ENCODE results near the gene NMT2. TPM values are rescaled to one million over a fixed set of nuclear protein-coding genes. Genes with fewer than 3 reads are reported as not detected.

Gene NMT2
- total RNA-seq, 1 donor from 2014 or later, result 14.6 TPM

- Histone ChIP-seq H3K4me3 (ENCODE audit: low read length in 3 of 3) (no peak overlapping the region), H3K9ac (ENCODE audit: low read depth in 1 of 3, low read length in 3 of 3) (no peak overlapping the region), H3K27ac (ENCODE audit: low read depth, low read length) (no peak overlapping the region), H3K36me3 (ENCODE audit: control insufficient read depth in 3 of 3, insufficient read depth in 3 of 3, low read length in 3 of 3) (no peaks in the 10 kb centered on the region), H3K4me1 (ENCODE audit: control insufficient read depth in 3 of 3, insufficient read depth in 3 of 3, low read length in 3 of 3) (peaks cover 14 to 30% (median 20%) of the 10 kb centered on the region in 3 donors), H3K27me3 (ENCODE audit: control insufficient read depth in 3 of 3, insufficient read depth in 3 of 3, low read length in 3 of 3) (no peaks in the 10 kb centered on the region), H3K9me3 (ENCODE audit: control insufficient read depth in 3 of 3, low read length in 3 of 3) (no peaks in the 10 kb centered on the region)
Measured at GRCh38 chr10:15166325-15166724, 2.2 kb downstream of the NMT2 start.

GRCh38 chr10:15163253-15163828 is 5.2 kb downstream of the NMT2 start:
- no peak overlapping the region for H3K27ac ChIP-seq (ENCODE audit: low read depth, low read length)
- H3K9me3 ChIP-seq (ENCODE audit: control insufficient read depth in 3 of 3, low read length in 3 of 3), result no peaks in the 10 kb centered on the region
- no peak overlapping the region for H3K4me3 ChIP-seq (ENCODE audit: low read length in 3 of 3)
- H3K4me1 ChIP-seq (ENCODE audit: control insufficient read depth in 3 of 3, insufficient read depth in 3 of 3, low read length in 3 of 3), result peaks cover 2 to 12% (median 4%) of the 10 kb centered on the region in 3 donors
- H3K27me3 ChIP-seq (ENCODE audit: control insufficient read depth in 3 of 3, insufficient read depth in 3 of 3, low read length in 3 of 3), result no peaks in the 10 kb centered on the region
- no peaks in the 10 kb centered on the region for H3K36me3 ChIP-seq (ENCODE audit: control insufficient read depth in 3 of 3, insufficient read depth in 3 of 3, low read length in 3 of 3)
- H3K9ac ChIP-seq (ENCODE audit: low read depth in 1 of 3, low read length in 3 of 3), result no peak overlapping the region

GRCh38 chr10:15158972-15159371 is 9.5 kb downstream of the NMT2 start:
- H3K9ac ChIP-seq (ENCODE audit: low read depth in 1 of 3, low read length in 3 of 3), result no peak overlapping the region
- no peak overlapping the region for H3K4me3 ChIP-seq (ENCODE audit: low read length in 3 of 3)
- no peaks in the 10 kb centered on the region for H3K9me3 ChIP-seq (ENCODE audit: control insufficient read depth in 3 of 3, low read length in 3 of 3)
- H3K36me3 ChIP-seq (ENCODE audit: control insufficient read depth in 3 of 3, insufficient read depth in 3 of 3, low read length in 3 of 3), result peaks cover 0 to 3% (median 0%) of the 10 kb centered on the region in 3 donors
- peaks cover 0 to 2% (median 0%) of the 10 kb centered on the region in 3 donors for H3K4me1 ChIP-seq (ENCODE audit: control insufficient read depth in 3 of 3, insufficient read depth in 3 of 3, low read length in 3 of 3)
- no peak overlapping the region for H3K27ac ChIP-seq (ENCODE audit: low read depth, low read length)
- no peaks in the 10 kb centered on the region for H3K27me3 ChIP-seq (ENCODE audit: control insufficient read depth in 3 of 3, insufficient read depth in 3 of 3, low read length in 3 of 3)

- Histone ChIP-seq H3K9ac (ENCODE audit: low read depth in 1 of 3, low read length in 3 of 3) (no peak overlapping the region), H3K27me3 (ENCODE audit: control insufficient read depth in 3 of 3, insufficient read depth in 3 of 3, low read length in 3 of 3) (no peaks in the 10 kb centered on the region), H3K36me3 (ENCODE audit: control insufficient read depth in 3 of 3, insufficient read depth in 3 of 3, low read length in 3 of 3) (peaks cover 0 to 3% (median 0%) of the 10 kb centered on the region in 3 donors), H3K4me3 (ENCODE audit: low read length in 3 of 3) (no peak overlapping the region), H3K4me1 (ENCODE audit: control insufficient read depth in 3 of 3, insufficient read depth in 3 of 3, low read length in 3 of 3) (peaks cover 0 to 2% (median 0%) of the 10 kb centered on the region in 3 donors), H3K27ac (ENCODE audit: low read depth, low read length) (no peak overlapping the region), H3K9me3 (ENCODE audit: control insufficient read depth in 3 of 3, low read length in 3 of 3) (no peaks in the 10 kb centered on the region)
Measured at GRCh38 chr10:15158448-15158847, 10.0 kb downstream of the NMT2 start.

GRCh38 chr10:15155978-15156656 is 12.4 kb downstream of the NMT2 start:
- Histone ChIP-seq H3K36me3 (ENCODE audit: control insufficient read depth in 3 of 3, insufficient read depth in 3 of 3, low read length in 3 of 3) (peaks cover 0 to 3% (median 0%) of the 10 kb centered on the region in 3 donors), H3K9ac (ENCODE audit: low read depth in 1 of 3, low read length in 3 of 3) (no peak overlapping the region), H3K4me3 (ENCODE audit: low read length in 3 of 3) (no peak overlapping the region), H3K27me3 (ENCODE audit: control insufficient read depth in 3 of 3, insufficient read depth in 3 of 3, low read length in 3 of 3) (no peaks in the 10 kb centered on the region), H3K9me3 (ENCODE audit: control insufficient read depth in 3 of 3, low read length in 3 of 3) (no peaks in the 10 kb centered on the region), H3K27ac (ENCODE audit: low read depth, low read length) (no peak overlapping the region), H3K4me1 (ENCODE audit: control insufficient read depth in 3 of 3, insufficient read depth in 3 of 3, low read length in 3 of 3) (peaks cover 0 to 2% (median 0%) of the 10 kb centered on the region in 3 donors)

- no peaks in the 10 kb centered on the region for H3K4me1 ChIP-seq (ENCODE audit: control insufficient read depth in 3 of 3, insufficient read depth in 3 of 3, low read length in 3 of 3)
- H3K9ac ChIP-seq (ENCODE audit: low read depth in 1 of 3, low read length in 3 of 3), result no peak overlapping the region
- H3K9me3 ChIP-seq (ENCODE audit: control insufficient read depth in 3 of 3, low read length in 3 of 3), result no peaks in the 10 kb centered on the region
- H3K27me3 ChIP-seq (ENCODE audit: control insufficient read depth in 3 of 3, insufficient read depth in 3 of 3, low read length in 3 of 3), result no peaks in the 10 kb centered on the region
- no peak overlapping the region for H3K27ac ChIP-seq (ENCODE audit: low read depth, low read length)
- peaks cover 0 to 3% (median 0%) of the 10 kb centered on the region in 3 donors for H3K36me3 ChIP-seq (ENCODE audit: control insufficient read depth in 3 of 3, insufficient read depth in 3 of 3, low read length in 3 of 3)
- H3K4me3 ChIP-seq (ENCODE audit: low read length in 3 of 3), result no peak overlapping the region
Measured at GRCh38 chr10:15152556-15152955, 15.9 kb downstream of the NMT2 start.

GRCh38 chr10:15150563-15150962 is 17.9 kb downstream of the NMT2 start:
- Histone ChIP-seq H3K9me3 (ENCODE audit: control insufficient read depth in 3 of 3, low read length in 3 of 3) (no peaks in the 10 kb centered on the region), H3K4me1 (ENCODE audit: control insufficient read depth in 3 of 3, insufficient read depth in 3 of 3, low read length in 3 of 3) (no peaks in the 10 kb centered on the region), H3K9ac (ENCODE audit: low read depth in 1 of 3, low read length in 3 of 3) (no peak overlapping the region), H3K27me3 (ENCODE audit: control insufficient read depth in 3 of 3, insufficient read depth in 3 of 3, low read length in 3 of 3) (no peaks in the 10 kb centered on the region), H3K36me3 (ENCODE audit: control insufficient read depth in 3 of 3, insufficient read depth in 3 of 3, low read length in 3 of 3) (no peaks in the 10 kb centered on the region), H3K4me3 (ENCODE audit: low read length in 3 of 3) (no peak overlapping the region), H3K27ac (ENCODE audit: low read depth, low read length) (no peak overlapping the region)

- H3K9ac ChIP-seq (ENCODE audit: low read depth in 1 of 3, low read length in 3 of 3), result no peak overlapping the region
- no peaks in the 10 kb centered on the region for H3K9me3 ChIP-seq (ENCODE audit: control insufficient read depth in 3 of 3, low read length in 3 of 3)
- H3K27me3 ChIP-seq (ENCODE audit: control insufficient read depth in 3 of 3, insufficient read depth in 3 of 3, low read length in 3 of 3), result no peaks in the 10 kb centered on the region
Measured at GRCh38 chr10:15149042-15149771, 19.3 kb downstream of the NMT2 start.

GRCh38 chr10:15147594-15148392 is 20.7 kb downstream of the NMT2 start:
- Histone ChIP-seq H3K9me3 (ENCODE audit: control insufficient read depth in 3 of 3, low read length in 3 of 3) (no peaks in the 10 kb centered on the region), H3K36me3 (ENCODE audit: control insufficient read depth in 3 of 3, insufficient read depth in 3 of 3, low read length in 3 of 3) (no peaks in the 10 kb centered on the region), H3K4me1 (ENCODE audit: control insufficient read depth in 3 of 3, insufficient read depth in 3 of 3, low read length in 3 of 3) (no peaks in the 10 kb centered on the region), H3K9ac (ENCODE audit: low read depth in 1 of 3, low read length in 3 of 3) (no peak overlapping the region), H3K27ac (ENCODE audit: low read depth, low read length) (no peak overlapping the region), H3K4me3 (ENCODE audit: low read length in 3 of 3) (no peak overlapping the region), H3K27me3 (ENCODE audit: control insufficient read depth in 3 of 3, insufficient read depth in 3 of 3, low read length in 3 of 3) (no peaks in the 10 kb centered on the region)

More at GRCh38 chr10:15149042-15149771, 19.3 kb downstream of the NMT2 start:
- Histone ChIP-seq H3K36me3 (ENCODE audit: control insufficient read depth in 3 of 3, insufficient read depth in 3 of 3, low read length in 3 of 3) (no peaks in the 10 kb centered on the region), H3K4me3 (ENCODE audit: low read length in 3 of 3) (no peak overlapping the region), H3K27ac (ENCODE audit: low read depth, low read length) (no peak overlapping the region), H3K4me1 (ENCODE audit: control insufficient read depth in 3 of 3, insufficient read depth in 3 of 3, low read length in 3 of 3) (no peaks in the 10 kb centered on the region)

All from skeletal muscle tissue (tissue), 4 donors.